GM21576 (cell line): Measurements from ENCODE around the gene FUCA1.
"Not testable (repeated sequence)": the region's sequence is repeated elsewhere in the genome, so short reads cannot be mapped to it uniquely, and the experiment has no call there.

Experiments
- ATAC-seq: cut with Tn5 transposase; IDR thresholded peaks from one replicate; pipeline ENCODE4 v1.9.1; 2021; ENCODE audit warnings: mild to moderate bottlenecking, moderate library complexity; ENCODE audit not compliant: unreplicated experiment

FUCA1 gene

GRCh38 chr1:23896491-23896890 lies 28.4 kb upstream of the FUCA1 start:
- no peak for ATAC-seq

- no peak for ATAC-seq
Measured at GRCh38 chr1:23895993-23896392, 27.9 kb upstream of the FUCA1 start.

GRCh38 chr1:23895082-23895481 lies 27.0 kb upstream of the FUCA1 start:
- ATAC-seq: no peak

- ATAC-seq: peak; percentile 58
Measured at GRCh38 chr1:23889074-23889473, 21.0 kb upstream of the FUCA1 start.

GRCh38 chr1:23885222-23885621 lies 17.1 kb upstream of the FUCA1 start:
- no peak for ATAC-seq

GRCh38 chr1:23882746-23883145 lies 14.7 kb upstream of the FUCA1 start:
- ATAC-seq: no peak

- ATAC-seq: no peak
Measured at GRCh38 chr1:23879809-23880208, 11.7 kb upstream of the FUCA1 start.

- ATAC-seq: no peak
Measured at GRCh38 chr1:23878668-23879067, 10.6 kb upstream of the FUCA1 start.

GRCh38 chr1:23875382-23875781 lies 7.3 kb upstream of the FUCA1 start:
- no peak for ATAC-seq

GRCh38 chr1:23872421-23872820 lies 4.3 kb upstream of the FUCA1 start:
- no peak for ATAC-seq

GRCh38 chr1:23869051-23869450 lies 961 bp upstream of the FUCA1 start:
- ATAC-seq: no peak

GRCh38 chr1:23868557-23869016 lies 497 bp upstream of the FUCA1 start:
- ATAC-seq: peak; percentile 6

- ATAC-seq: no peak
Measured at GRCh38 chr1:23867542-23867894, 572 bp downstream of the FUCA1 start.

- ATAC-seq: no peak
Measured at GRCh38 chr1:23865543-23865930, 2.6 kb downstream of the FUCA1 start.

- no peak for ATAC-seq
Measured at GRCh38 chr1:23864801-23865542, 3.1 kb downstream of the FUCA1 start.

- no peak for ATAC-seq
Measured at GRCh38 chr1:23862640-23863039, 5.5 kb downstream of the FUCA1 start.

GRCh38 chr1:23854568-23854967 lies 13.5 kb downstream of the FUCA1 start:
- ATAC-seq: no peak

- not testable (repeated sequence) for ATAC-seq
Measured at GRCh38 chr1:23853124-23853523, 15.0 kb downstream of the FUCA1 start.

- ATAC-seq: not testable (repeated sequence)
Measured at GRCh38 chr1:23851406-23851805, 16.7 kb downstream of the FUCA1 start.

- ATAC-seq: no peak
Measured at GRCh38 chr1:23848673-23849616, 19.1 kb downstream of the FUCA1 start.

- ATAC-seq: not testable (repeated sequence)
Measured at GRCh38 chr1:23847482-23848095, 20.5 kb downstream of the FUCA1 start.

- no peak for ATAC-seq
Measured at GRCh38 chr1:23845163-23845562, 22.9 kb downstream of the FUCA1 start.
